ENCODE results near the gene AADAT. TPM values are rescaled to one million over a fixed set of nuclear protein-coding genes. Genes with fewer than 3 reads are reported as not detected.

The AADAT gene
- total RNA-seq, 1 experiment from 2014 or later, result 8.4 TPM

GRCh38 chr4:170091069-170091696 lies 1.4 kb upstream of the AADAT start:
- Histone ChIP-seq H3K4me1 (no peaks in the 10 kb centered on the region), H3K36me3 (ENCODE audit: control insufficient read depth, insufficient read depth, low read length) (no peaks in the 10 kb centered on the region), H3K27me3 (replicated peaks; ENCODE audit: control insufficient read depth, insufficient read depth, low read length) (no peaks in the 10 kb centered on the region), H3K4me3 (ENCODE audit: low read depth, low read length) (no peak overlapping the region), H3K9me3 (no peaks in the 10 kb centered on the region)
- intact Hi-C loops (cut with micrococcal nuclease; ENCODE audit: unreplicated experiment), result no loop called here
- BruUV-seq (replicated peaks), result no TSS peak
- H3K9me3 Mint-ChIP-seq (ENCODE audit: unreplicated experiment), result no peaks in the 10 kb centered on the region
- H3K36me3 Mint-ChIP-seq (ENCODE audit: insufficient read depth, unreplicated experiment), result peaks cover 5% of the 10 kb centered on the region
- no peaks in the 10 kb centered on the region for H3K27me3 Mint-ChIP-seq (ENCODE audit: insufficient read depth, unreplicated experiment)
- H3K27ac Mint-ChIP-seq (ENCODE audit: unreplicated experiment), result no peak overlapping the region
- no peak for DNase-seq
- POLR2A ChIA-PET, result no interaction called here
- TF ChIP-seq CTCF (IDR thresholded peaks at IDR 0.05; ENCODE audit: insufficient read depth in 1 of 2, low read depth in 1 of 2, low read length in 1 of 2, severe bottlenecking in 1 of 2, unreplicated experiment in 1 of 2), result no peak
- peaks cover 7% of the 10 kb centered on the region for H3K4me1 Mint-ChIP-seq (ENCODE audit: low read depth, unreplicated experiment)
- H3K4me3 Mint-ChIP-seq (ENCODE audit: unreplicated experiment), result no peak overlapping the region
- CTCF ChIA-PET, result interaction anchor here (0.6 kb wide), 1 partner anchor 276 kb away, joined by 3 read pairs; no protein-coding TSS in a partner anchor

- H3K27ac Mint-ChIP-seq (ENCODE audit: unreplicated experiment), result peak overlapping the region; percentile 82
- CTCF ChIA-PET, result interaction anchor here (0.6 kb wide), 1 partner anchor 280 kb away, joined by 3 read pairs; no protein-coding TSS in a partner anchor
- intact Hi-C loops (cut with micrococcal nuclease; ENCODE audit: unreplicated experiment), result loop anchor here (1.0 kb wide), 4 partner anchors 12 to 299 kb away; no protein-coding TSS in a partner anchor
Measured at GRCh38 chr4:170090352-170091052, 746 bp upstream of the AADAT start.

More at GRCh38 chr4:170090352-170091052, 746 bp upstream of the AADAT start:
- POLR2A ChIA-PET, result no interaction called here
- Histone ChIP-seq H3K4me3 (ENCODE audit: low read depth, low read length) (peak overlapping the region; percentile 63), H3K27me3 (replicated peaks; ENCODE audit: control insufficient read depth, insufficient read depth, low read length) (no peaks in the 10 kb centered on the region), H3K4me1 (no peaks in the 10 kb centered on the region), H3K36me3 (ENCODE audit: control insufficient read depth, insufficient read depth, low read length) (no peaks in the 10 kb centered on the region), H3K9me3 (no peaks in the 10 kb centered on the region)
- H3K4me1 Mint-ChIP-seq (ENCODE audit: low read depth, unreplicated experiment), result peaks cover 7% of the 10 kb centered on the region
- no peak for TF ChIP-seq CTCF (IDR thresholded peaks at IDR 0.05; ENCODE audit: insufficient read depth in 1 of 2, low read depth in 1 of 2, low read length in 1 of 2, severe bottlenecking in 1 of 2, unreplicated experiment in 1 of 2)
- no peaks in the 10 kb centered on the region for H3K27me3 Mint-ChIP-seq (ENCODE audit: insufficient read depth, unreplicated experiment)
- DNase-seq, result no peak
- H3K4me3 Mint-ChIP-seq (ENCODE audit: unreplicated experiment), result peak overlapping the region; percentile 96
- no TSS peak for BruUV-seq (replicated peaks)
- no peaks in the 10 kb centered on the region for H3K9me3 Mint-ChIP-seq (ENCODE audit: unreplicated experiment)
- H3K36me3 Mint-ChIP-seq (ENCODE audit: insufficient read depth, unreplicated experiment), result peaks cover 5% of the 10 kb centered on the region
